CD4-positive, alpha-beta T cell (primary cell): ENCODE results near the gene KIDINS220. TPM values are rescaled to one million over a fixed set of nuclear protein-coding genes. Genes with fewer than 3 reads are reported as not detected.

ENCODE experiments used
- ATAC-seq: fragments of 200-7000 bp; cut with Tn5 transposase; one replicate; pipeline ENCODE4 v1.10.0; 2022; ENCODE audit warnings: mild to moderate bottlenecking; ENCODE audit not compliant: poor library complexity
- CTCF ChIA-PET: fragments of 350-600 bp; sonication (Branson Sonifier 250); formaldehyde crosslinking; loops from one replicate; lab custom pipeline; 2021; ENCODE audit warnings: antibody characterized with exemption, inconsistent platforms; lab: Charles Lee
- POLR2A ChIA-PET: fragments of 350-600 bp; sonication (Branson Sonifier 250); formaldehyde crosslinking; loops from one replicate; lab custom pipeline; 2021; ENCODE audit warnings: antibody characterized with exemption, inconsistent platforms; lab: Charles Lee
- DNase-seq, 14 experiments: peaks; one replicate each; pipeline ENCODE4 v3.0.0-alpha.2; 2013 to 2020; ENCODE audit warnings: mixed read lengths in 2 of 14
- H3K27ac ChIP-seq, 2 donors: one replicate each; pipeline versions ENCODE4 v1.5.1 to v1.7.0; 2013; ENCODE audit warnings: low read length in 2 of 2, low read depth in 1 of 2, mild to moderate bottlenecking in 1 of 2
- H3K27me3 ChIP-seq, 2 experiments: 1 replicate in 1 of 2; 2 replicates in 1 of 2; pipeline versions ENCODE4 v1.6.1 to v1.7.0; 2013; ENCODE audit warnings: low read length in 2 of 2, control low read depth in 1 of 2, mild to moderate bottlenecking in 1 of 2, moderate library complexity in 1 of 2; ENCODE audit not compliant: insufficient read depth in 2 of 2, control insufficient read depth in 1 of 2
- H3K36me3 ChIP-seq: one replicate; pipeline ENCODE4 v1.6.1; 2013; ENCODE audit warnings: low read length, control low read depth; ENCODE audit not compliant: insufficient read depth
- H3K4me1 ChIP-seq: one replicate; pipeline ENCODE4 v1.6.1; 2013; ENCODE audit warnings: low read length, control low read depth; ENCODE audit not compliant: insufficient read depth
- H3K4me3 ChIP-seq: one replicate; pipeline ENCODE4 v1.5.1; 2013; ENCODE audit warnings: mild to moderate bottlenecking, low read length, moderate library complexity
- H3K9me3 ChIP-seq, 2 experiments: 1 replicate in 1 of 2; 2 replicates in 1 of 2; pipeline versions ENCODE4 v1.6.1 to v1.7.0; 2013; ENCODE audit warnings: low read length in 2 of 2, mild to moderate bottlenecking in 2 of 2, control low read depth in 1 of 2, moderate library complexity in 1 of 2; ENCODE audit not compliant: control insufficient read depth in 1 of 2, insufficient read depth in 1 of 2
- H3K27ac Mint-ChIP-seq: one replicate; pipeline ENCODE4 v1.8.0; 2020; ENCODE audit warnings: mixed read lengths
- H3K27me3 Mint-ChIP-seq: one replicate; pipeline ENCODE4 v1.8.0; 2021; ENCODE audit warnings: mixed read lengths
- H3K36me3 Mint-ChIP-seq: one replicate; pipeline ENCODE4 v1.8.0; 2021; ENCODE audit warnings: low read depth, mixed read lengths
- H3K4me1 Mint-ChIP-seq: one replicate; pipeline ENCODE4 v1.8.0; 2021; ENCODE audit warnings: low read depth, mixed read lengths
- H3K4me3 Mint-ChIP-seq: one replicate; pipeline ENCODE4 v1.8.0; 2020; ENCODE audit warnings: mild to moderate bottlenecking, mixed read lengths
- H3K9me3 Mint-ChIP-seq: one replicate; pipeline ENCODE4 v1.8.0; 2020; ENCODE audit warnings: mixed read lengths
- intact Hi-C, 2 experiments: fragments of 100-400 bp; cut with DNase I in 1 of 2; cut with micrococcal nuclease in 1 of 2; formaldehyde crosslinking; loops; one replicate each; pipeline versions ENCODE4 v1.15.1 to v1.9.0; 2023 to 2025; cut with DNase I, micrococcal nuclease
- total RNA-seq, 174 experiments: library from RNA in 2 of 174; stranded (reverse) in 2 of 174; gene quantifications; one replicate each; pipeline ENCODE4 v1.2.3 and lab custom pipeline; 2021 to 2026
- TF ChIP-seq, protein P1 (sequence below): fragments of 200-600 bp; IDR thresholded peaks from one replicate; pipeline ENCODE4 v1.8.0; 2022; ENCODE audit warnings: antibody characterized with exemption, mild to moderate bottlenecking

Gene KIDINS220
- total RNA-seq, 2 experiments from 2014 or later = 29.3 to 31.4 TPM

DNA sequence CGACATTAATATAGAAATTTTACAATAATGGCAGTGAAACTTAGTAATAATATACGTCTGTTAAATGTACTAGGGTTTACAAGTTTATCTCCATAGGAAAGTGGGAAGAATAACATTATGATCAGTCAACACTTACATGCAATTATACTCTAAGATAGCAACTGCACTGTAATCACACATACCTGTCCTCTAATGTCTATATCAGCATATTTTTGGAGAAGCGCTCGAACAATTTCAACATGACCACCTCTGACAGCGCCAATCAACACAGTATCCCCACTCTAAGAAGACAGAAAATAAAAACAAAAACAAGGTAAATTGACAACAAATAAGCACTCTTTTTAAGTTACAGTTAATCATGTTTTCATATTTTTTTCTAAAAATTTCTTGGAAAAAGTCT lies 37.2 kb downstream of the KIDINS220 start:
- TF ChIP-seq, protein P1, sequence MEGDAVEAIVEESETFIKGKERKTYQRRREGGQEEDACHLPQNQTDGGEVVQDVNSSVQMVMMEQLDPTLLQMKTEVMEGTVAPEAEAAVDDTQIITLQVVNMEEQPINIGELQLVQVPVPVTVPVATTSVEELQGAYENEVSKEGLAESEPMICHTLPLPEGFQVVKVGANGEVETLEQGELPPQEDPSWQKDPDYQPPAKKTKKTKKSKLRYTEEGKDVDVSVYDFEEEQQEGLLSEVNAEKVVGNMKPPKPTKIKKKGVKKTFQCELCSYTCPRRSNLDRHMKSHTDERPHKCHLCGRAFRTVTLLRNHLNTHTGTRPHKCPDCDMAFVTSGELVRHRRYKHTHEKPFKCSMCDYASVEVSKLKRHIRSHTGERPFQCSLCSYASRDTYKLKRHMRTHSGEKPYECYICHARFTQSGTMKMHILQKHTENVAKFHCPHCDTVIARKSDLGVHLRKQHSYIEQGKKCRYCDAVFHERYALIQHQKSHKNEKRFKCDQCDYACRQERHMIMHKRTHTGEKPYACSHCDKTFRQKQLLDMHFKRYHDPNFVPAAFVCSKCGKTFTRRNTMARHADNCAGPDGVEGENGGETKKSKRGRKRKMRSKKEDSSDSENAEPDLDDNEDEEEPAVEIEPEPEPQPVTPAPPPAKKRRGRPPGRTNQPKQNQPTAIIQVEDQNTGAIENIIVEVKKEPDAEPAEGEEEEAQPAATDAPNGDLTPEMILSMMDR = no peak
- no peaks in the 10 kb centered on the region for H3K27me3 Mint-ChIP-seq
- no peak overlapping the region for H3K27ac Mint-ChIP-seq
- H3K36me3 ChIP-seq = peaks cover 73% of the 10 kb centered on the region
- ChIA-PET POLR2A (no interaction called here), CTCF (no interaction called here)
- intact Hi-C loops = no loop called here
- H3K4me1 ChIP-seq = no peaks in the 10 kb centered on the region
- H3K27ac ChIP-seq = no peak overlapping the region
- no peaks in the 10 kb centered on the region for H3K27me3 ChIP-seq
- H3K36me3 Mint-ChIP-seq = peaks cover 91% of the 10 kb centered on the region
- ATAC-seq (no peak), DNase-seq (no peak)
- peaks cover 5% of the 10 kb centered on the region for H3K4me1 Mint-ChIP-seq
- no peaks in the 10 kb centered on the region for H3K9me3 Mint-ChIP-seq
- no peak overlapping the region for H3K4me3 Mint-ChIP-seq
- H3K9me3 ChIP-seq = no peaks in the 10 kb centered on the region
- H3K4me3 ChIP-seq = no peak overlapping the region

- Mint-ChIP-seq H3K36me3 (peaks cover 94% of the 10 kb centered on the region), H3K27ac (no peak overlapping the region), H3K4me1 (peaks cover 2% of the 10 kb centered on the region), H3K4me3 (no peak overlapping the region), H3K27me3 (no peaks in the 10 kb centered on the region), H3K9me3 (no peaks in the 10 kb centered on the region)
- H3K4me3 ChIP-seq = no peak overlapping the region
- intact Hi-C loops = no loop called here
- H3K36me3 ChIP-seq = peaks cover 73% of the 10 kb centered on the region
- H3K27ac ChIP-seq = no peak overlapping the region
- no peaks in the 10 kb centered on the region for H3K27me3 ChIP-seq
- POLR2A ChIA-PET = interaction anchor here (0.6 kb wide), 1 partner anchor 33 kb away, joined by 4 read pairs; no protein-coding TSS in a partner anchor
- no peaks in the 10 kb centered on the region for H3K9me3 ChIP-seq
- ATAC-seq = no peak
- no peaks in the 10 kb centered on the region for H3K4me1 ChIP-seq
- no peak for DNase-seq
- CTCF ChIA-PET = no interaction called here
- TF ChIP-seq, protein P1 = no peak
Measured at GRCh38 chr2:8799004-8799403, 38.4 kb downstream of the KIDINS220 start.

DNA sequence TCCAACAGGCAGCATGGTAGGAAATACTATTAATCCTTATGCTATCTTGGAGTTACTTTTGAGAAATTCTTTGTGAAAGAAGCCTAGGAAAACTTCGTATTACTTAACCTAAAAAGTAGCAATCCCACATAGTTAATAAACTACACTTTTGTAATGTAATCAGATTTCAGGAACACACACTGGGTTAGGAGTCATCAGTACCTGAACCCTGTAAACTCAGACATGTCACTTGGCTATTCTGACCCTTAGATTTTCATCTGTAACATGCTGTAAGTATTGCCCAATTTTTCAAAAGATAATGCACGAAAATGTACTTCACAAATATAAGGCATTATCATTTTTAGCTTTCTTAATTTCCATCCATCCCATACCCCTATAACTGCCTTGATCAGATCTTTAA lies 39.0 kb downstream of the KIDINS220 start:
- CTCF ChIA-PET = no interaction called here
- peaks cover 72% of the 10 kb centered on the region for H3K36me3 ChIP-seq
- intact Hi-C loops = no loop called here
- H3K4me1 Mint-ChIP-seq = no peaks in the 10 kb centered on the region
- POLR2A ChIA-PET = interaction anchor here (0.6 kb wide), 2 partner anchors 9 to 34 kb away, joined by 3 to 4 read pairs; no protein-coding TSS in a partner anchor
- no peak overlapping the region for H3K4me3 ChIP-seq
- H3K36me3 Mint-ChIP-seq = peaks cover 92% of the 10 kb centered on the region
- ATAC-seq (no peak), DNase-seq (no peak)
- no peak overlapping the region for H3K27ac ChIP-seq
- TF ChIP-seq, protein P1 = no peak
- no peak overlapping the region for H3K4me3 Mint-ChIP-seq
- H3K9me3 ChIP-seq = no peaks in the 10 kb centered on the region
- no peaks in the 10 kb centered on the region for H3K27me3 Mint-ChIP-seq
- H3K27me3 ChIP-seq = no peaks in the 10 kb centered on the region
- no peaks in the 10 kb centered on the region for H3K4me1 ChIP-seq
- H3K9me3 Mint-ChIP-seq = no peaks in the 10 kb centered on the region
- H3K27ac Mint-ChIP-seq = no peak overlapping the region
